IMR-90 (cell line): ENCODE results near the gene WNT7A. TPM values are rescaled to one million over a fixed set of nuclear protein-coding genes. Genes with fewer than 3 reads are reported as not detected.

ENCODE experiments used
- ATAC-seq: fragments of 200-7000 bp; cut with Tn5 transposase; 2 replicates; pipeline ENCODE4 v1.9.1; 2020; ENCODE audit warnings: low read depth, mild to moderate bottlenecking, moderate library complexity
- BruUV-seq: library from RNA; stranded (reverse); fragments of 400-500 nt; replicated peaks from 2 replicates; lab custom pipeline; 2021; lab: Mats Ljungman, UMichigan
- CTCF ChIA-PET: fragments of 300-600 bp; formaldehyde crosslinking; extraction: SDS; loops from one replicate; lab custom pipeline; 2021; ENCODE audit warnings: antibody characterized with exemption; lab: Yijun Ruan, JAX
- POLR2A ChIA-PET: fragments of 300-600 bp; sonication (Branson Sonifier 250); formaldehyde crosslinking; loops from one replicate; lab custom pipeline; 2022; ENCODE audit warnings: antibody characterized with exemption; ENCODE audit not compliant: unreplicated experiment; lab: Charles Lee
- DNase-seq: peaks from one replicate; pipeline ENCODE4 v3.0.0; 2013
- H2AFZ ChIP-seq: replicated peaks from 2 replicates; pipeline ENCODE3; 2013; ENCODE audit warnings: low read length, mild to moderate bottlenecking; ENCODE audit not compliant: poor library complexity
- H2AK5ac ChIP-seq: 2 replicates; pipeline ENCODE4 v1.6.1; 2013; ENCODE audit warnings: low read depth, low read length, inconsistent platforms
- H2AK9ac ChIP-seq: replicated peaks from 2 replicates; pipeline ENCODE3; 2013; ENCODE audit warnings: mild to moderate bottlenecking, low read depth, low read length, moderate library complexity; ENCODE audit not compliant: poor library complexity
- H2BK120ac ChIP-seq: 2 replicates; pipeline ENCODE4 v1.6.1; 2013; ENCODE audit warnings: low read depth, low read length, inconsistent platforms
- H2BK15ac ChIP-seq: 3 replicates; pipeline ENCODE4 v1.6.1; 2013; ENCODE audit warnings: low read depth, low read length, inconsistent platforms
- H2BK20ac ChIP-seq: 2 replicates; pipeline ENCODE4 v1.6.1; 2013; ENCODE audit warnings: low read depth, mild to moderate bottlenecking, inconsistent platforms, low read length, moderate library complexity
- H2BK5ac ChIP-seq: 2 replicates; pipeline ENCODE4 v1.6.1; 2013; ENCODE audit warnings: mild to moderate bottlenecking, low read depth, low read length, inconsistent platforms; ENCODE audit not compliant: poor library complexity, severe bottlenecking
- H3K14ac ChIP-seq: replicated peaks from 2 replicates; pipeline ENCODE4 v1.6.1; 2013; ENCODE audit warnings: low read depth, low read length, inconsistent platforms
- H3K18ac ChIP-seq: 2 replicates; pipeline ENCODE4 v1.6.1; 2013; ENCODE audit warnings: low read depth, low read length, control low read depth
- H3K23ac ChIP-seq: 2 replicates; pipeline ENCODE4 v1.6.1; 2013; ENCODE audit warnings: low read depth, low read length, inconsistent platforms
- H3K27ac ChIP-seq: 2 replicates; pipeline ENCODE4 v1.5.1; 2013; ENCODE audit warnings: mild to moderate bottlenecking, control low read depth, low read length; ENCODE audit not compliant: insufficient read depth
- H3K27me3 ChIP-seq: 2 replicates; pipeline ENCODE4 v1.6.1; 2013; ENCODE audit warnings: low read length; ENCODE audit not compliant: control insufficient read depth, insufficient read depth
- H3K36me3 ChIP-seq: 2 replicates; pipeline ENCODE4 v1.6.1; 2013; ENCODE audit warnings: low read length, mixed read lengths; ENCODE audit not compliant: control insufficient read depth, insufficient read depth
- H3K4ac ChIP-seq: 2 replicates; pipeline ENCODE4 v1.6.1; 2013; ENCODE audit warnings: low read depth, low read length, inconsistent platforms
- H3K4me1 ChIP-seq: 2 replicates; pipeline ENCODE4 v1.6.1; 2013; ENCODE audit warnings: low read length, mixed read lengths; ENCODE audit not compliant: control insufficient read depth, insufficient read depth
- H3K4me2 ChIP-seq: 2 replicates; pipeline ENCODE4 v1.6.1; 2013; ENCODE audit warnings: low read depth, mild to moderate bottlenecking, control low read depth, low read length, moderate library complexity
- H3K4me3 ChIP-seq: 2 replicates; pipeline ENCODE4 v1.5.1; 2013; ENCODE audit warnings: low read depth, mild to moderate bottlenecking, control low read depth, low read length, moderate library complexity; ENCODE audit not compliant: insufficient read depth
- H3K56ac ChIP-seq: 2 replicates; pipeline ENCODE4 v1.6.1; 2013; ENCODE audit warnings: low read length, inconsistent platforms; ENCODE audit not compliant: insufficient read depth; ENCODE audit errors: extremely low read depth
- H3K79me1 ChIP-seq, 2 experiments: 2 replicates each; pipeline ENCODE4 v1.6.1; 2013; ENCODE audit warnings: low read length in 2 of 2, inconsistent platforms in 1 of 2, low read depth in 1 of 2
- H3K9ac ChIP-seq: 2 replicates; pipeline ENCODE4 v1.6.1; 2013; ENCODE audit warnings: low read depth, low read length, control low read depth
- H3K9me1 ChIP-seq: 2 replicates; pipeline ENCODE4 v1.6.1; 2013; ENCODE audit warnings: low read length, inconsistent platforms; ENCODE audit not compliant: insufficient read depth
- H3K9me3 ChIP-seq: 2 replicates; pipeline ENCODE4 v1.6.1; 2013; ENCODE audit warnings: low read length; ENCODE audit not compliant: control insufficient read depth, insufficient read depth
- H4K20me1 ChIP-seq: 2 replicates; pipeline ENCODE4 v1.6.1; 2013; ENCODE audit warnings: low read length, inconsistent platforms; ENCODE audit not compliant: insufficient read depth
- H4K5ac ChIP-seq: 2 replicates; pipeline ENCODE4 v1.6.1; 2013; ENCODE audit warnings: mild to moderate bottlenecking, low read depth, low read length, control low read depth
- H4K8ac ChIP-seq, 2 experiments: 2 replicates each; pipeline ENCODE4 v1.6.1; 2013; ENCODE audit warnings: low read depth in 2 of 2, low read length in 2 of 2, control low read depth in 1 of 2, inconsistent platforms in 1 of 2
- H4K91ac ChIP-seq: 2 replicates; pipeline ENCODE4 v1.6.1; 2013; ENCODE audit warnings: low read depth, low read length, inconsistent platforms; ENCODE audit not compliant: insufficient read depth
- BHLHE40 ChIP-seq: fragments of 150-350 bp; IDR thresholded peaks from 2 replicates; pipeline ENCODE4 v1.6.1; 2016; ENCODE audit warnings: mild to moderate bottlenecking, low read depth, low read length
- CEBPB ChIP-seq: IDR thresholded peaks from 2 replicates; pipeline ENCODE4 v1.6.1; 2012; ENCODE audit warnings: low read depth, low read length, improper control_type of control experiment
- CHD1 ChIP-seq: IDR thresholded peaks from 2 replicates; pipeline ENCODE4 v1.6.1; 2012; ENCODE audit warnings: low read depth, low read length, improper control_type of control experiment
- ELK1 ChIP-seq: fragments of 150-350 bp; IDR thresholded peaks from 2 replicates; pipeline ENCODE4 v1.6.1; 2016; ENCODE audit warnings: low read depth, mild to moderate bottlenecking, low read length, moderate library complexity, borderline replicate concordance
- FOS ChIP-seq: fragments of 150-350 bp; IDR thresholded peaks from 2 replicates; pipeline ENCODE4 v1.6.1; 2016; ENCODE audit warnings: low read depth, low read length
- MAFK ChIP-seq: IDR thresholded peaks from 2 replicates; pipeline ENCODE4 v1.6.1; 2012; ENCODE audit warnings: low read depth, low read length, improper control_type of control experiment
- MAZ ChIP-seq: IDR thresholded peaks from 2 replicates; pipeline ENCODE4 v1.6.1; 2012; ENCODE audit warnings: low read depth, mild to moderate bottlenecking, low read length, improper control_type of control experiment, moderate library complexity, borderline replicate concordance
- MXI1 ChIP-seq: IDR thresholded peaks from 2 replicates; pipeline ENCODE4 v1.6.1; 2012; ENCODE audit warnings: low read depth, mild to moderate bottlenecking, low read length, moderate library complexity, borderline replicate concordance
- NFE2L2 ChIP-seq: fragments of 150-350 bp; IDR thresholded peaks from 2 replicates; pipeline ENCODE4 v1.6.1; 2016; ENCODE audit warnings: low read depth, mild to moderate bottlenecking, low read length
- POLR2A ChIP-seq: IDR thresholded peaks from 2 replicates; pipeline ENCODE4 v1.6.1; 2012; ENCODE audit warnings: mild to moderate bottlenecking, low read depth, low read length
- RAD21 ChIP-seq: IDR thresholded peaks from 2 replicates; pipeline ENCODE4 v1.6.1; 2012; ENCODE audit warnings: low read length, improper control_type of control experiment
- RCOR1 ChIP-seq: IDR thresholded peaks from 2 replicates; pipeline ENCODE4 v1.6.1; 2012; ENCODE audit warnings: mild to moderate bottlenecking, low read length, improper control_type of control experiment; ENCODE audit not compliant: insufficient replicate concordance
- RFX5 ChIP-seq: IDR thresholded peaks from 2 replicates; pipeline ENCODE4 v1.8.0; 2012; ENCODE audit warnings: low read depth, mild to moderate bottlenecking, low read length, moderate library complexity
- SMC3 ChIP-seq: fragments of 150-350 bp; IDR thresholded peaks from 2 replicates; pipeline ENCODE4 v1.6.1; 2016; ENCODE audit warnings: low read depth, mild to moderate bottlenecking, antibody characterized with exemption, low read length, moderate library complexity
- USF2 ChIP-seq: fragments of 150-350 bp; IDR thresholded peaks from 2 replicates; pipeline ENCODE4 v1.6.1; 2017; ENCODE audit warnings: mild to moderate bottlenecking, antibody characterized with exemption, low read length, low read depth
- WGBS, 2 experiments: methylation state at CpG; one replicate each; pipeline versions ENCODE4 v1.1.5 to v1.1.7; 2013; ENCODE audit warnings: missing lambda C conversion rate in 2 of 2; ENCODE audit not compliant: insufficient read length in 1 of 2; ENCODE audit errors: extremely low coverage in 2 of 2; 5-methylcytosine and 5-hydroxymethylcytosine counted together
- dilution Hi-C: fragments of 300-500 bp; cut with HindIII; formaldehyde crosslinking; loops from one replicate; pipeline ENCODE4 v1.14.3; 2018; ENCODE audit warnings: low sequenced_read_pairs; ENCODE audit not compliant: unreplicated experiment
- in situ Hi-C: fragments of 300-500 bp; cut with MboI; formaldehyde crosslinking; loops from 3 replicates; pipeline ENCODE4 v1.14.3; 2019; ENCODE audit warnings: low sequenced_read_pairs, inconsistent platforms, mixed read lengths
- intact Hi-C: fragments of 100-400 bp; cut with micrococcal nuclease; formaldehyde crosslinking; loops from 2 replicates; pipeline ENCODE4 v1.10.0; 2022
- polyA plus RNA-seq, 3 experiments: library from polyadenylated mRNA; depleted of rRNA; stranded (reverse); fragments of >200 nt; gene quantifications; 2 replicates each; pipeline ENCODE4 v1.2.3, GENCODE V29; 2012; ENCODE audit warnings: low replicate concordance in 1 of 3
- total RNA-seq: library from RNA; depleted of rRNA; stranded (reverse); fragments of >200 nt; gene quantifications from 2 replicates; pipeline ENCODE4 v1.2.3, GENCODE V29; 2012
- TF ChIP-seq, protein P1 (sequence below): conservative IDR thresholded peaks from 2 replicates; pipeline ENCODE4 v1.5.1; 2012; ENCODE audit warnings: mild to moderate bottlenecking, low read depth, low read length, improper control_type of control experiment

The WNT7A gene
- total and polyA plus RNA-seq, 2 of the 4 experiments (the other 2 are of a cell fraction) = not detected

- CTCF ChIA-PET = no interaction called here
- dilution Hi-C loops = no loop called here
Measured at GRCh38 chr3:13873818-13874217, 6.1 kb downstream of the WNT7A start.

More at GRCh38 chr3:13873818-13874217, 6.1 kb downstream of the WNT7A start:
- H3K4me1 ChIP-seq = no peaks in the 10 kb centered on the region
- no peak overlapping the region for H2AK9ac ChIP-seq
- no peak overlapping the region for H2BK120ac ChIP-seq
- ATAC-seq = no peak
- H3K18ac ChIP-seq = no peak overlapping the region
- no peak overlapping the region for H3K4ac ChIP-seq
- no peak for TF ChIP-seq FOS
- TF ChIP-seq, protein P1, sequence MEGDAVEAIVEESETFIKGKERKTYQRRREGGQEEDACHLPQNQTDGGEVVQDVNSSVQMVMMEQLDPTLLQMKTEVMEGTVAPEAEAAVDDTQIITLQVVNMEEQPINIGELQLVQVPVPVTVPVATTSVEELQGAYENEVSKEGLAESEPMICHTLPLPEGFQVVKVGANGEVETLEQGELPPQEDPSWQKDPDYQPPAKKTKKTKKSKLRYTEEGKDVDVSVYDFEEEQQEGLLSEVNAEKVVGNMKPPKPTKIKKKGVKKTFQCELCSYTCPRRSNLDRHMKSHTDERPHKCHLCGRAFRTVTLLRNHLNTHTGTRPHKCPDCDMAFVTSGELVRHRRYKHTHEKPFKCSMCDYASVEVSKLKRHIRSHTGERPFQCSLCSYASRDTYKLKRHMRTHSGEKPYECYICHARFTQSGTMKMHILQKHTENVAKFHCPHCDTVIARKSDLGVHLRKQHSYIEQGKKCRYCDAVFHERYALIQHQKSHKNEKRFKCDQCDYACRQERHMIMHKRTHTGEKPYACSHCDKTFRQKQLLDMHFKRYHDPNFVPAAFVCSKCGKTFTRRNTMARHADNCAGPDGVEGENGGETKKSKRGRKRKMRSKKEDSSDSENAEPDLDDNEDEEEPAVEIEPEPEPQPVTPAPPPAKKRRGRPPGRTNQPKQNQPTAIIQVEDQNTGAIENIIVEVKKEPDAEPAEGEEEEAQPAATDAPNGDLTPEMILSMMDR = no peak
- TF ChIP-seq RAD21 = no peak
- no peak for TF ChIP-seq RFX5
- no peak for TF ChIP-seq CHD1
- no peak for TF ChIP-seq CEBPB
- TF ChIP-seq NFE2L2 = no peak
- TF ChIP-seq BHLHE40 = no peak
- TF ChIP-seq SMC3 = no peak
- no peak for TF ChIP-seq MAZ
- TF ChIP-seq RCOR1 = no peak
- no peak for TF ChIP-seq POLR2A
- TF ChIP-seq MXI1 = no peak
- no peak for TF ChIP-seq USF2
- no peak for TF ChIP-seq MAFK
- TF ChIP-seq ELK1 = no peak
- H3K27ac ChIP-seq = no peak overlapping the region
- no peak overlapping the region for H2AK5ac ChIP-seq
- BruUV-seq = no TSS peak
- H3K9me3 ChIP-seq = peaks cover 3% of the 10 kb centered on the region; the same call in 1 of the 2 replicates
- peaks cover 19% of the 10 kb centered on the region for H3K27me3 ChIP-seq
- H3K9me1 ChIP-seq = no peaks in the 10 kb centered on the region
- H2BK15ac ChIP-seq = no peak overlapping the region
- H3K56ac ChIP-seq = no peak overlapping the region
- H3K4me3 ChIP-seq = no peak overlapping the region
- H4K91ac ChIP-seq = no peak overlapping the region
- no peaks in the 10 kb centered on the region for H3K79me1 ChIP-seq
- no peaks in the 10 kb centered on the region for H4K20me1 ChIP-seq
- no peak overlapping the region for H4K5ac ChIP-seq
- no peak overlapping the region for H2BK20ac ChIP-seq
- H3K9ac ChIP-seq = no peak overlapping the region
- POLR2A ChIA-PET = no interaction called here
- no peak overlapping the region for H4K8ac ChIP-seq
- H3K23ac ChIP-seq = no peak overlapping the region
- intact Hi-C loops = no loop called here
- no peaks in the 10 kb centered on the region for H3K36me3 ChIP-seq
- WGBS, 2 experiments = 0% methylated on average over 1 of the region's 3 CpGs; no CpG with 5 or more reads in 1 of the 2 experiments
- H2BK5ac ChIP-seq = no peak overlapping the region
- no peak overlapping the region for H3K14ac ChIP-seq
- no peak for DNase-seq
- in situ Hi-C loops = no loop called here
- H3K4me2 ChIP-seq = no peak overlapping the region
- no peak overlapping the region for H2AFZ ChIP-seq
